ENCODE data around the gene DLG2. TPM values are rescaled to one million over a fixed set of nuclear protein-coding genes. Genes with fewer than 3 reads are reported as not detected.

The DLG2 gene
- total and polyA plus RNA-seq, 2 of the 8 experiments (the other 6 are each of a cell fraction or from before 2014, with no cell fraction given), result 1.7 to 14.3 TPM

- TF ChIP-seq CHD7 (IDR thresholded peaks at IDR 0.05; ENCODE audit: insufficient replicate concordance, low read length) (no peak), KDM5A (IDR thresholded peaks at IDR 0.05; ENCODE audit: low read length) (no peak), EP300 (IDR thresholded peaks at IDR 0.05; ENCODE audit: borderline replicate concordance in 1 of 2, low read depth in 2 of 2, low read length in 2 of 2) (no peak), RAD21 (IDR thresholded peaks at IDR 0.05 in 1 of 2, conservative IDR thresholded peaks at IDR 0.05 in 1 of 2; ENCODE audit: low read depth in 2 of 2, low read length in 2 of 2) (peak; percentile 97), FOSL1 (IDR thresholded peaks at IDR 0.05; ENCODE audit: insufficient read depth, low read depth, low read length) (no peak), CBX8 (IDR thresholded peaks at IDR 0.05; ENCODE audit: borderline replicate concordance, low read depth, low read length) (no peak)
These were observed 1790.1 kb downstream of the DLG2 start (continued) for GRCh38 chr11:83836883-83837654.
